Eye (tissue), 1 donor: ENCODE measurements around the gene NPAS3.

ENCODE experiments used
- DNase-seq: peaks from one replicate; pipeline ENCODE4 v3.0.0-alpha.2; 2015

Gene NPAS3

DNA sequence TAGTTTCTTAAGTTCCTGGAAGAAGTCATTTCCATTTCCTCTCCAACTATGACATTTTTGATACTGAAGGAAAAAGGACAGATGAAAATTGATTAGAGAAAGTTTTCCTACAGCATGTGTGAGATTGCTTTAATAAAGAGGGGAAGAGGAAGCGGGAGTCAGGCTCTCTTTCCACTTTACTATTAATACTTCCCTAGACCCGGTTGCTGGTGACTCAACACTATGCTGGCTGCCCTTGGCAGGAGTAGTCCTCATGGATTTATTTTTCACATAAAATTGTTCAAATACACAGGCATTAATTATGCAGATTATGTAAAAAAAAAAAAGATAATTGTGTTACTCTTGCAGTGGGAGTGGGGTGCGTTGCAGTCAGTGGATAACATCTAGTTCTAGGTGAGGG lies 718.8 kb downstream of the NPAS3 start:
- no peak for DNase-seq

DNA sequence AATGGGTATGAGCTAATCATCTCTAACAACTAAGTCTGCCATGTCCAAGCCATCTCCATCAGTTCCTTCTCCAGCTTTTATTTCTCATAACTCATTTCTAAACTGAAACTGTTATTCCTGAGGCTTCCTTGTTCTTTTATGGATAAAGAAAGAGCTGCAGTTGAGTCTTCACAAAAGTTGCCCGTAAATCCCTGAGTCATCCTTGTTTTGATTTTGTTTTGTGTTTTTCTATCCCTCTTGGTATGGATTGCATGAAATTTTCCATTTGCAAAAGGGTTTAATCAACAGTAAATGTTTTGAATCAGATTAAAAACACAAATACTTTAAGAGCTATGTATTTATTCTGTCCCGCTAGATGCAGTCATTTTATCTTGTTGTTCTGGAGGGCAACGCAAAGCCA lies 721.6 kb downstream of the NPAS3 start:
- no peak for DNase-seq

DNA sequence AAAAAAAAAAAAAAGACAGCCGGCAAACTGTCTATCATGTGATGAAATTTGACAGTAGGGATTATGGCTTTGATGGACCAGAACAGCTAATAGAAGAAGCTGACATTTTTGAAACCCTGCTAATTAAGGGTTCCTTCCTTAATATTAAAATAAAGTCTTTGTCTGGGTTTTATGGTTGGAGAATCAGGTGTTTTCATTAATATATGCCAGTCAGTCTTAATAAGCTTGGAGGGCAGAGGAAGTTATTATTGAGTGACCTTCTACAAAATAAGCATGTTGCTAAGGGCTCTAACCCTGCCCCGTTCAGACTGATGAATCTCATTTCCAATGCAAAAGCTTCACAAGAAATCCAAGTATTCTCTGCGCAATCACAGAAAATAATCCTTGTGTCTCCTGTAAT lies 722.4 kb downstream of the NPAS3 start:
- DNase-seq = no peak

DNA sequence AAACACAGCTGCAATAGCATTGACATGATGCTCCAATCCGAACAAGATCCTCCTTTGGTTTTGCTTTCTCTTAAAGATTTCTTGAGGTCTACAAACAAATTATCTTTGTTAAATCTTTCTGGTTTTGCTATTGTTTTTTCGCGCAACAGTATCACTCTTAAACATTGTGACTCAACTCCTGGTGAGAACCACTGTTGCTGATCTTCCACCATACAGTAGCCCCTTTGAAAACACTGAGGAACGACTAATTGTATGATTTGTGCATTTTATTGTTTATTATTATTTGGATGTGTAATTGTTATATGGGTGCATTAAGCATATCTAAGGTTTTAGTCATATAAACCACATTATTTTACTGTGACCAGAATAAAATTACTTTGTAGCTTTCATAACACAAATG lies 729.4 kb downstream of the NPAS3 start:
- no peak for DNase-seq

DNA sequence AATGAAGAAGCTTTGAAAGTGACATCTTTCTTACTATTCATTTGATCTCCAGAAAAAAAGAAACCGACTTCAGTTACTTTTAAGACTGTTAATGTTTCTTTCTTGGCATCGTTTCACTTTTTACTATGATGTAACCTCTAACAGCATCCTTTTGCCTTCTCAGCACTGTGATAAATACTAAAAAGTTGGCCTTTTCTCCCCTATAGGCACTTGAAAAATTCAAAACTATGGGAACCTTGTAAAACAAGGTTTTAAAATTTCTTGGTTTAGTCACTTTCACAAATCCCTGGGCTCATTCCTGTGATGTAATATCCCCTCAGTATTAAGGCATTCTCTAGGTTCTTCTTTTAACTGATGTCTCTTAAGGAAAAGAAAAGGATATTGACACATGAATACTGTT lies 730.4 kb downstream of the NPAS3 start:
- DNase-seq = no peak

DNA sequence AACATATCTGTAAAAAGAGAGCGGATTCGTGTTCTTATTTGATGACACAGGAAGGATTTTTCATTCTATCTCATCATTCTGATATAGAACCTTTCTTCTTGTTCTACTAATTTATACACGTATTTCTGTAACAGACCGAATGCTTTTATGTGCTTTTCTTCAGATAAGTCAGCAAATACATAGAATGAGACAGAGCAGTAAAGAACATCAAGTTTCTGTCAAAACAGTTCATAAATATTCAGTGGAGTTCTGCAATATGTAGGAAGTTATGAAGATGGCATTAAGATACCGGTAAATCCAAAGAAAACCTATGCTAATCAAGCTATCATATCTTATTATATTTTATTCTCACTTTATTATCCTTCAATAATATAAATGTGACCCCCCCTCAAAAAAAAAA lies 731.6 kb downstream of the NPAS3 start:
- no peak for DNase-seq

DNA sequence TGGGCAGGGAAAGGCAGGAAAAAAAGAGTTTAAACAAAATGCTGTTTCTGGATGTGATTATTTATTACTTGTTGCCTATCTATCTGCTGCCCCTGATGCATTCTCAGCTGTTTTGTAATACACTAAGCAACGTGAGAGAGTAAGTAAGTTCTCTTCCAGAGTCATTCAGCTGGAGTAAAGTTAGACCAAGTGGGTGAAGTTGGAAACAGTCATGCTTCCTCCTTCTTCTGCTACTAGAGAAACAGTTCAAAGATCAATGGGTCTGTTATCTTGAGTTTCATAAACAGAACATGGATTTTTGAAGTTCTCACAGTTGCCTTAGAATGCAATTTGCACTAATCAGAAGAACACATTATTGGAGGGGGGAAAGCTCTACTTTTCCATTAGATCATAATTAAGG lies 732.9 kb downstream of the NPAS3 start:
- DNase-seq = no peak

DNA sequence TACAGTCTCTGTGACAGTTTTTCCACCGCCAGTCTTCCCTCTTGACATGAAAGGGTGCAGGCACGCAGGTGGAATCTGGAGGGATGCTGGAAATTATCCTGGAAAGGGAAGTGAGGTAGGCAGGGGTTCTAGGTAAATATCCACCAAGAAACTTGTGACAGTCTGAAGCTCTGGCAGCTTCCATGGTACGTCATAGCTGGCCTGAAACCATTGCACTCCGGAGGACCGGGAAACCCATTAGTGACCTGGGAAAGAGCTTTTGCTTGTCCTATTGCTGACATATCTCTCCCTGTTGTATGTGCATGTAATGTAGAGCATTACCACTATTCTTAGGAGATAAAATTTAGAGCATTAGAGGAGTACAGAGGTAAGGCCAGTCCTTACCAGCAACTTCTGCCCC lies 736.2 kb downstream of the NPAS3 start:
- no peak for DNase-seq

DNA sequence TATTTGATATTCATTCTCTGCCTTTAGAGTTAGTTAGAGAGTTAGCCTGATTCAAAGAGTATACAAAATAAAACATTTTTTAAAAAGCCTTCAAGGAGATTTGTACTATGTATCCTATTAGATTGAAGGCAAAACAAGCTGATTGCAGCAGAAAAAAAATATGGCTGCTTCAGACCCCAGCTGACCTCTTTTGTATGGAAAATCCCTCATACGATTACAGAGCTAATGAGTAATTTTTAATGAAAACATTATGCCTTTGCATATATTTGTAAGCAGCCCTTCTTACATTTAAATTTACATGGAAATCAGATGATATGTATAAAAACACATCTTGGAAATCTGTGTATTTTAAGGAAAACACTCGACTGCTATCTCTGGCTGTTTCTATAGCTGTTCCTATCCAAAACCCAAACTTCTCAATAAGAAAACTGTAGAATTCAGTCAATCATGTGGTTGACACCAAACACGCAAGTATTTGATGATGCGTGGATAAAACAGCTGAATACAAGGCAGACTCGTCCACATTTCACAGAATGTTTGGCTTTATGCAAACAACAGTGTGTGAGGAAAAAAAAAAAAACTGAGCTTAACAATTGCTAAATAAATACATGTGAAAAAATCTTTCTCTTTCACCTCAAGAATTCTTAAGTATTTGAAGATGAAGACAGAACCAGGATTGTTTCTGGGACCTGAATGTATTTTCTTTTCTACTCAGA lies 736.9 kb downstream of the NPAS3 start:
- DNase-seq = no peak

DNA sequence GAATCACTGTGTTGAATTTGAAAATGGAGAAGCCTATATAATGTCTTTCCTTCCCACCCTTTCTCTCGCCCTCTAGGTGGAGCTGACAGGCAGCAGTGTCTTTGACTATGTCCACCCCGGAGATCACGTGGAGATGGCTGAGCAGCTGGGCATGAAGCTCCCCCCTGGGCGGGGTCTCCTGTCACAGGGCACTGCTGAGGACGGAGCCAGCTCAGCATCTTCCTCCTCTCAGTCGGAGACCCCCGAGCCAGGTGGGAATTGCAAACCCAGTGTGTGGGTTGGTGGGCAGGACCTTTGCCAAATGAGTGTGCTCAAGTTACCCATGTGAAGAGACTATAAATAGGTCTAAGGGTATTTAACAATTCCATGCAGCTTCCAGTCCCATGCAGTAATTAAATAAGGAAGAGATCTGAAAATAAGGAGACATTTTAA lies 737.5 kb downstream of the NPAS3 start:
- peak; percentile 64 for DNase-seq

DNA sequence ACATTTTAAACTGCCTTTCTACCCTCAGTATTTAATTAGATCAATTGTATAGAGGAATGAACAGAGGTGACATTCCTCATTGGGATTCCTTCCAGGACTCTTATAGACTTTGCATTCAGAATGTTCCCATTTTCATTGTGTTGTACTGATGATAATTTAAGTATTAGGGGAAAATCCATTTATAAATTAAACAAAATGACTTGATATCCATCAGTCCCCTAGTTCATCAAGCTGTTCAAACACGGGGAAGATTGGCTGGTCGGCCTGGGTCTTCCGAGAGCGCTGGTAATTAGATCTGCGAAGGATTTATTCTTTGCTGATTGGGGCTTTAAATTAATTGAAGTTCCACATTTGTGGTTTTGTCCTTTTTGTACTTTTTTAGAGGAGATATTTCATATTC lies 738.2 kb downstream of the NPAS3 start:
- DNase-seq = no peak

DNA sequence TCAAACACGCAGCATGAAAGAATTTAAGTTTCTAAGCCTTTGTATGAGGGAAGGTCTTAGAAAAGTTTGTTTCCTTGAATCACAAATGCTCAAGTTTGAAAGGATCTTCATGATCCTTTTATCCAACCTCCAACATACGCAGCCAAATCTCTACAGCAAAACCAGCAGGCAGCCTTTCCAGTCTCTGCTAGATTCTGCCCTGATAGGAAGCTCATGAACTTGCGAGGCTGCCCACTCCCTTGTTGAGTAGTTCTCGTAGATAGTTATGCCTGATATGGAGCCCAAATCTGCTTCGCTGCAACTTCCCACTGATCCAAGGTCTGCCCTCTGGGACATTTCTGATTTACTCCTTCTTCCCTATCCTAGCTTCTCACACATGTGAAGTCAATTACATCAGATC lies 739.3 kb downstream of the NPAS3 start:
- DNase-seq = no peak

DNA sequence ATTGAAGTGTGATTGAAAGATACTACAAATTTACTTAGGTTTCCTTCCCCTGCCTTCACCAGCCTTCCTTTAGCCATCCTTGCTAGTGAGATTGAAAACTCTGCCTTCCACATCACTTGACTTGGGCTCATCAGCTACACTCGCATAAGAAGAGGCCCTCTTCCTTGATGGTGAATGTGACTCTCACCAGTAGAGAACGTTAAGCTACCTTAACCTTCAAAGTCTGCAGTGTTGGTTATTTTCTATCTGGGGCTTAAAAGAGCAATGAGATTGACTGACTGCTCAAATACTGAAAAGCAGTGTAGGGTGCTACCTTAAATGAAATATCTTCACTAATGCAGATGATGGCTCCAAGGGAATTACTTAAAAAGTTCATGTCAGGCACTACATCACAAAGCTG lies 740.3 kb downstream of the NPAS3 start:
- no peak for DNase-seq

DNA sequence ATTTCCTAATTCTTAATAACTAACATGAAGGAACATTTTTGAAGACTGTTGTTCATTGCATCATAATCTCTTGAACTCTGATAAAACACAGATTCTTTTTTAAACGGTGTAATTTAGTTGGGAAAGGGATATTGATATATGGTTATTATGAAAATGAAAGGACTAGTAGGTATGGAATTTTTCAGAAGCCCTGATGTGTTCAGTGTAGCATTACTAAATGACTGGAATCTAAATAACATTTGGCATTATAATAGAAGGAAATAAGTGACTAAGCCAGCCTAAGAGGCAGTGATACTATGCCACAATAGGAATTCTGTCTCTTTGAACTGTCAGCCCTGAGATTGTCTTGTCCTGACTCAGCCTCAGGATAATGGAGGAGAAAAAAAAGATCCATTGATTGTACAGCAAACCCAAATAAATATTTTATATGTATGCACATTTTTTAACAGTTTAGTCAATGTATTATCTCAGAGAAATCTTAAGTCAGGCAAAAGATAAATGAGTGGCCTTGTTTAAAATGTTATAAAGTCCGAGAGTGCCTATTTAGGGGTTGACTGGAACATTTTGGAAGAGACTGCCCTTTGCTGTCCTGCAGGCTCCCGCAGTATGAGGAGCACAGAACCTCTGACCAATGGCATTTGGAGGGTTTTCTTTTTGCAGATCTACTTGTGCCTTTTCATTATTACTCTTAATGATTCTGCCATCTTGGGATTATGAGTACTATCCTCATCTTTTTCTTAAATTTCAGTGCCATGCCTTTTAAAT lies 741.0 kb downstream of the NPAS3 start:
- DNase-seq = no peak

DNA sequence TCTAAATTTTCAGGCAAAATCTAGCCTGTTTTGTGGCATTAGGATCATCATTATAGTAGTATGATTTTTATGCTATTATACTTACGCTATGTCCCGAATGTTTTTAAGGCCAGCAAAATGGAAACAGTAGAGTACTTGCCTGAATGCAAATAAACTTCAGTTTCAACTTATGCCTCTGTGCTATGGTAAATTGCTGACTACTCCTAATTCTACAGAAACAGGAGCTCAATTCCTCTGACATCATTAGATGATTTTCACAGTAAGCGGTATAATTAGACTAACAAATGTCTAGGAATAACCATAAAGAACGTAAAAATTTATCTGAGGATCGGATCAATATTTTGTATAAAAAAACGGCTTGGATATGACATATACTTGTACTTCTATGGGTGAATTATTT lies 742.2 kb downstream of the NPAS3 start:
- no peak for DNase-seq

DNA sequence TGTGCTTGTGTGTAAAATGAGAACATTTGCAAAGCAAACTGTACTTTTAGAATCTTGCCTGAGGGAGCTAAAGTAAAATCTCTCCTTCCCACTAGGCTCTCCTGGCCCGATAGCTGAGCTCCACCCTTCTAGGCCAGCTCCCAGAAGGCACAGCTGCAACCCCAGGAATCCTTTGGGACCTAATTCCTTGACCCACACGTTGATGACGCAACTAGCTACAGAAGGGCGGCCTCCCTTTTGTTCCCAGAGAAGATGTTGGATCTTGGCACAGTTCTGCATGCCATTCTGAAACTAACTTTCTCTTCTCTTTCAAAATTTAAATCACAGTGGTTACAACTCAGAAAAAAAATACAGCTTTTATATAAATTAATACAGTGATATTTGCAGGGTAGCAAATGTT lies 744.1 kb downstream of the NPAS3 start:
- DNase-seq = no peak

DNA sequence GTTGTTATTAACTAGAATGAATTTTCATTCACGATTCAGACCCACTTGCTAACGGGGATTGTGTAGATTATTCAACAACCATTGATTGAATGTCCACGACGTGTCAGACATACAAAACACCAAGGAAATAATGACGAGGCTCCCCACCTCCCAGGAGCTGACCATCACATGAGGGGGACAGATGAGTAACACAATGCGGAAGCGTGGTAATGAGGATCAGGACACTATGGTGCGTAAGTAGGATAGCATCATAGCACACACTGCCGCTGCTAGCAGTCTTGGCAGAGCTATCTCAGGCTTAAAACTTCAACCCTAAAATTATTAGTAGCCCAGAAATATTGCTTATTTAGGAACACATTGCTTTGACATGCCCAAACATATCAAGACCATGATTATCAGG lies 746.3 kb downstream of the NPAS3 start:
- DNase-seq = no peak

DNA sequence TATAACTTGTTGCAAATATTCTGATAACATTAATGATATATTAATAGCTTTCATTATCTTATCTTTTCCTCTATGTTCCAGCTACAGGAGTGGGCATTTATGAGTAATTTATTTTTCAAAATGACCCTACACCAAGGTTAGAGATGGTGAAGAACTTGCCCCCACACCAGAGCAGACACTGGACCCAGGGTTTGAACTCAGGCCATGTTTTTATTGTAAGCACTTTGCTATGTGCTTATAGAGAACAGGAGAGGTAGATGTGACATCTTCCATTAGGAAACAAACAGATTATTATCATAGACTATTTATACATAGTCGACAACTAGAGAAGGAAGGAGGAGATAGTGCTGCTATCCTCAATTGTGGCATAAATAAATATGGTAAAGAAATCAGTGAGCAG lies 747.0 kb downstream of the NPAS3 start:
- no peak for DNase-seq

DNA sequence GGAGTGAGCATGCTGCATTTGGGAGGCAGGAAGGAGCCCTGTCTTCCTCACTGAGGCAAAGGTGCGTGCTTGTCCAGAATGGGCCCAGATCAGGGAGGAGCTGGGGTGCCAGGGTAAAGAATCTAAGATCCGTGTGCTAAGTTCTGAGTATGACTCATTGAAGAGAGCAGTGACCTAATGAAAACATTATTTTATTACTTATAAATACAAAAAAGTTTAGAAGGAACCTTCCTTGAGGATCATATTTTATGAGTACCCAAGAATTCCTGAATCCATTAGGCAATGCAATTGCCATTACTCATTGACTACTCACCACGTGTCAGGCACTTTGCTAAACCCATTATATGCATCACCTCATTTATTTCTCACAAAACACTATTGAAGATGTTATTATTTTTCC lies 747.5 kb downstream of the NPAS3 start:
- DNase-seq = no peak

DNA sequence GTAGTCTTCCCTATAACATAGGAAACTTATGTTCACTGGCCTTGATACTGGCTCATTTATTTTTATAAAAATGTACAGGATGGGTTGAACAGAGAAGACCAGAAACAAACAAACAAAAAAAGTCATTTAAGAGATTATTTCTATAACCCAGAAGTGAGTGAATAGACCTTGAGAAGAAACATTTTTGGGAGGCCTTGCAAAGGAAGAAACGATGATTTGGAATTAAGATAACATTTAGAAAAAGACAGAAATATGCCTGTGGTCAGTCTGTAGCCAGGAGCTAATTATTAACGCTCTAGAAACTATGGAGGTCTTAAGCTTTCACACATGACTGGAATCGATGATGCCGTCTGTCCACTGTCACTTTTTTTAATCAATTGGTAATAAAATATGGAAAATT lies 748.2 kb downstream of the NPAS3 start:
- no peak for DNase-seq

DNA sequence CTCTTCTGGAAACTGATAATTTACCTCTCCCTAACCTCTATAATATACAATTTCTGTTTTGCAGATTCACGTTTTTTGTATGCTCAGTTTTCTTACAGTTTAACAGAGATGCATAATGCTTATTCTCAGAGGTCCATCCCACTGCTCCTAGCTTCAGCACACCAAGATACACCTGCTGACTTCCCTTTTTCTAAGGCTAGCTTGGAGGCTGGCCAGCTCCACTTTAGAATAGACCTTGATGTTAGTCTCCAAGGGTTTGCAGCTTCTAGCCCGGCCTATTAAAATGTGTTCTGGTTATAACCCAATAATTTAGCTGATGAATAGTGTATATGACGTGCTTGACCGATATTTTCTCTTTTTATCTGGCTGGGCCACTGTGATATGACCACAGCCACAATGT lies 751.0 kb downstream of the NPAS3 start:
- DNase-seq = no peak

DNA sequence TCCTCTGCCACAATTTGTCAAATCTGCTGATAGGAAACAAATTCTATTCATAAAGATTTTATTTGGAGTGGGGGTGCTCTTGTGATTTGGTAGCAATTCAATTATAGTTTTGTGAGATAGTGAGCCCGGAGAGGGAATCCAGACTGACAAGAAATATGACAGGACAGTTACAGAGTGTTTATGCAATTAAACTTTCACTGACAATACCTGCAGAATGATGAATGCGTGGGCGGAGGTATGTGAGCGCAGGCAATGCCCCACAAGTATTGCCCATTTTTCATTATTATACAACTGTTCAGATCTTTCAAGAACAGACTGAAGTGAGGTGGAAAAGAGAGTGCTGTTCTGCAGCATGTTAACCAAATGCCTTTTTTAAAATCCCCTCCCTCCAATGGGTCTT lies 753.2 kb downstream of the NPAS3 start:
- no peak for DNase-seq

DNA sequence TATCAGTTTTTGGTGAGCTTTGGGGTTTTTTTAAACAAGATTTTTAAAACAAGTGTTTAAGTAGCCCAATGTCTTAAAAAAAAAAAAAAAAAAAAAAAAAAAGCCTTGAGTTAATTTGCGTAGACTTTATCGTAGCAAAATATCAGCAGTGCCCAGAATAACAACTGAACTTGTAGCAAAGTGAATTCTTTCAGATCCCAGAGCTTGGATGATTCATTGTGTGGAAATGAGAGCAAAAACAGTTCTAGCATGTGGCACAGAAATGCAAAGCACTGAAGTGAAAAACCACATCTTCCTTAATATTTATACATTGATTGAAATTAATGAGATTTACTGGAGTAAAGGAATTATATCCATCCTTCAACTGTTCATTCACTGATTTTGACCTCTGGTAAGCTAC lies 754.1 kb downstream of the NPAS3 start:
- DNase-seq = no peak

DNA sequence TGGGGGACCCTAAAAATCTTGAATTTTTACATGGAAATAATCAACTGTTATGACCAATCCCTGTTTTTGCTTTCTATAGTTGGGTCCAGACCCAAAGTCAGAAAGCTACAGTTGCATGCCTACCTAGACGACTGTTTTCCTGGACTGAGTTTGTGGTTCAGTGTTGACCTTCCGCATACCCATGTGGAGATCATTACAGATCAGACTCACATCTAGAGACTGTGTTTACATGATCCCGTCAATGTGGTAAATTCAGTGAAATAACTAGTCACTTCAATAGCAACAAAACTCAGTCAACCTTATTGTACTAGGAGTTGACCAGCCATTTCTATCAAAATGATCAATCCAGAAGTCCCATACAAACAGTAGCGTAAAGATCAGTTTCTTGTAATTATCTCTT lies 754.6 kb downstream of the NPAS3 start:
- DNase-seq = no peak

DNA sequence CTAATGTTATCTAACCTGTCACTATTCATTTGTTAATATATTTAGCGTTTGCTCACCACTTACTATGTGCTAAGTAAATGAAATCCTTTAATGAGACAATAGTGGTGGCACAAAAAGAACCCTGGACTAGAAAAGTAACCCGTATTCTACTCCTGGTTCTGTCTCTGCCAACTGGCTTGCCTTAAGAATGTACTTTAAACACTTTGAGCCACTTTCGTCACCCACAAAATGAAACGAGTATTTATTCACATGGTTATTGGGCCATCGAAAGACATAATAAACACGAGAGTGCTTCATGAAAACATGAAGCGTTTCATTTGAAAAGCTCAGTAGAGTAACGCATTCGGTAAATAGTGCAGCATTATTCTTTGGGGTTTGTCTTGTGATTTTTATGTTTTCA lies 757.5 kb downstream of the NPAS3 start:
- DNase-seq = no peak
